HG03103 (cell line): Measurements from ENCODE around the gene EMILIN3.

Experiments used
- ATAC-seq: cut with Tn5 transposase; IDR thresholded peaks from one replicate; pipeline ENCODE4 v1.9.1; 2021; ENCODE audit warnings: low read depth; ENCODE audit not compliant: unreplicated experiment

EMILIN3 gene

GRCh38 chr20:41392871-41393704 is 26.5 kb upstream of the EMILIN3 start:
- ATAC-seq: no peak

DNA sequence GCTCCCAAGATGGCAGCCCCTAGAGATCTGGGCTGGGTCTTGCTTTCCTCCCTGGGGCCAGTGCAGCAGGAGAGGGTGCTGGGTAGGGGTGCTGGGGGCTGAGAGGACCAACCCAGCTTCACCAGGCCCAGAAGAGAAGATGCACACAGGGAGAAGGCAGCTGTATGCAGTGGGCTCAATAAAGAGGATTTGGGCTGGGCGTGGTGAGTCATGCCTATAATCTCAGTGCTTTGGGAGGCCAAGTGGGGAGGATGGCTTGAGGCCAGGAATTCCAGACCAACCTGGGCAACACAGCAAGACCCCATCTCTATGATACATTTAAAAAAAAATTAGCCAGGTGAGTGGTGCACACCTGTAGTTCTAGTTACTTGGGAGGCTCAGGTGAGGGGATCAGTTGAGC is 25.7 kb upstream of the EMILIN3 start:
- no peak for ATAC-seq

GRCh38 chr20:41391587-41392001 is 25.0 kb upstream of the EMILIN3 start:
- no peak for ATAC-seq

- no peak for ATAC-seq
Observed at GRCh38 chr20:41390889-41391288, 24.3 kb upstream of the EMILIN3 start.

GRCh38 chr20:41387444-41387851 is 20.8 kb upstream of the EMILIN3 start:
- ATAC-seq: no peak

- ATAC-seq: no peak
Observed at GRCh38 chr20:41386502-41387427, 20.1 kb upstream of the EMILIN3 start.

- no peak for ATAC-seq
Observed at GRCh38 chr20:41382791-41383305, 16.2 kb upstream of the EMILIN3 start.

- ATAC-seq: no peak
Observed at GRCh38 chr20:41380551-41381193, 14.1 kb upstream of the EMILIN3 start.

- ATAC-seq: no peak
Observed at GRCh38 chr20:41379551-41379950, 12.9 kb upstream of the EMILIN3 start.

GRCh38 chr20:41377275-41377674 is 10.7 kb upstream of the EMILIN3 start:
- no peak for ATAC-seq

- ATAC-seq: no peak
Observed at GRCh38 chr20:41376349-41376748, 9.7 kb upstream of the EMILIN3 start.

DNA sequence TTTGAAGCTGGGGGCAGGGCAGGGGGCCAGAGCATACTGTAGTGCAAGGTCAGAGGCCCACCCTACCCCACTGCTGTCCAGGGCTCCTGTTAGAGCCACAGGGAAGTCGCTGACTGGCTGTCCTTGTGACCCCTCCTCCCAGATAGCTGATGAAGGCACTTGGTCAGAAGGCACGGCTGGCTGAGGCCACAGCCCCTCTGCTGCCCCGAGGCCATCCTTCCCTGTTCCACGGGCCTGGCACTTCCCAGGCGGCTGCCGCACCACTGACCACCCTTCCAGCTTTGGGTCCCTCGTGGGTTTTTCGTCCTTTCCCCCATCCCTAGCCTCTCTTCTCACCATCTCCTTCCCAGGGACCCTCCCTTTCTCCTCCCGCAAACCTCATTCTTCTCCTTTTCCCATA is 9.2 kb upstream of the EMILIN3 start:
- no peak for ATAC-seq

DNA sequence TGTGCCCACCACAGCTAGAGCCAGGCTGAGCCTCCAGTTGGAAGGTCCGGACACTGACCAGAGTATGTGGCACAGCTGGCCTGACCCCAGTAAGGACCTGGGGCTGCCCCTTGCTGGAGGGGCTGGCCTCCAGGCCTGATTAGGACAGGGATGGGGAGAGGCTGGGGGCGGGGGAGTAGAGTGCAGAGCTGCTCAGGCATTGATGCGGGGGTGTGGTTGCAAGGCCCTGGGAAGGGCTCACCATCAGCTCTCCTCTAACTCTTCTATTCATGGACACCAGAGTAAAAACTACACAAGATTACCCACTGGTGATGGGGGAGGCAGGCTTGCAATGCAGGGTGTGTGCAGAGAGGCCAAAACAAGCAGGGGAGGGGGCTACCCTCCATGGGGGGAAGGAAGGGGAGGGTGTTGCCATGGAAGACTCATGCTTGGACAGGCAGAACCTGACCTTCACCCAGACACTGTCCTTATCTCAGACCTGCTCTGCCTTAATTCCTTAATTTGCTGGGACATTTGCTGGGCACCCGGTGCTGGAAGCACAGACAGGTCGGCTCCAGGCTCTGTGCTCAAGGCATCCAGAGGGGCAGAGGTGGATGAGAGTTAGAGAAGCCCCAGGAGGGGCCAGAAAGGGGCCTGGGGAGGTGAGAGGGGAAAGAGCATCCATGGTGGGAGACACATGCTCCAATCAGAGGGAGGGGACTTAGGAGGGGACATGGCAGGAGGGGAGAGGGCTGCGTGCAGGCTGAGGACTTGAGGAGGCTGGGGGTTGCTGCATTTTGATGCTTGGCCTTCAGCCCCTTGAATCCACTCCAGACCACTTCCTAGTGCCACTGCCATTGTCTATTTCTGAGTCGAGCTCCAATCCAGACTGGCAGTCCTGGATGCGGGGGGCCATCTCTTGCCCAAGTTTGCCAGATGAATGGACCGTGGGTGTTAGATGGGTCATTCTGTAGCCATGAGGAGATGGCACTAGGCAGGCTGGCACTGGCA is 7.6 kb upstream of the EMILIN3 start:
- no peak for ATAC-seq

GRCh38 chr20:41373251-41373783 is 6.7 kb upstream of the EMILIN3 start:
- ATAC-seq: no peak

DNA sequence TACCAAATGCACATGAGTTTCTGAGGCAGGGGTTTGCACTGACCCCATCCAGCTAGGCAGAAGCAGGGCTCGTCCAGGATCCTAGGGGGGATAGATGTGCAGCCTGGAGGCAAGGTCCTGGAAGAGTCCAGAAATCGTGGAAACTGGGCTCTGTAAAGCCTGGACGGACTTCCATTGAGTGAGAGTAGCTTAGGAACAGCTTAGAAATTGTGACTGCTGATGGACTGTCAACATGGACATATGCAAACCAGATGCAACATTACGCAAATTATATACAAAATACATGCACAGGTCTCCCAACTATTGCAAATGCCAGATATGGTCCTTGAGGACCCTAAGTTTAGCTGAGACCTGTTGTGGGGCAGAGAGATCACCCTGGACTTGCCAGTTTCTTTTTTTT is 4.8 kb upstream of the EMILIN3 start:
- no peak for ATAC-seq

GRCh38 chr20:41370176-41370575 is 3.6 kb upstream of the EMILIN3 start:
- no peak for ATAC-seq

DNA sequence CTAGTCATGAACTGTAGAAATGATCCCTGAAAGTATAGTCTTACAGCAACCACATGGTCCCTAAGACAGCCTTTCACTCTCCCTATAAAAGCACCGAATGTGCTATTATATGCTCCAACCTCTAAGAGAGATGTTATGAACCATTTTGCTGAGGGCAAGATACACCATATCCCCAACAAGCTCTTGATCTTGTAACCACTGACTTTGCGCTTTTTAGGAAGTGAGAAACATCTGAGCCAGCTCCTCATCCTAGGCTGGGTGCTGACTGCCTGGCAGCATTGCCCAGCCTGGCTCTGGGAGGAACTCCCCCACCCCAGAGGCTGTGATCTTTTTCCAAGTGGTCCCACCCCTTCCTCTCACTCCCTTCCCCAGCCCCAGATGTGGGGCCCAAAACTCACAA is 3.1 kb upstream of the EMILIN3 start:
- ATAC-seq: peak; percentile 45

DNA sequence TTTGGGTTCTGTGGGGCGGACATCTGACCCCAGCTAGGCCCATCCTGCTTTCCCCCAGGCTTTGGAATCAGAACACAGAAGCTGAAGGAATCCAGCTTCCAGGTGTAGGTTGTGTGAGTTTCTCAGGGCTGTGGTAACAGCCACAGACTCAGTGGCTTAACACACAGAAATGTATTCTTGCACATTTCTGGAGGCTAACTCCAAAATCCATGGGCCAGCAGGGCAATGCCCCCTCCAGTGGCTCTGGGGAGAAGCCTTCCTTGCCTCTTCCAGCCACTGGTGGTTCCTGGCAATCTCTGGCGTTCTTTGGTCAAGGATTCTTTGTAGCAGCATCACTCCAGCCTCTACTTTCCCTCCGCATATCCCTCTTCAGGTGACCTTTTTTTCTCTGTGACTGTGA is 1.3 kb upstream of the EMILIN3 start:
- ATAC-seq: no peak

DNA sequence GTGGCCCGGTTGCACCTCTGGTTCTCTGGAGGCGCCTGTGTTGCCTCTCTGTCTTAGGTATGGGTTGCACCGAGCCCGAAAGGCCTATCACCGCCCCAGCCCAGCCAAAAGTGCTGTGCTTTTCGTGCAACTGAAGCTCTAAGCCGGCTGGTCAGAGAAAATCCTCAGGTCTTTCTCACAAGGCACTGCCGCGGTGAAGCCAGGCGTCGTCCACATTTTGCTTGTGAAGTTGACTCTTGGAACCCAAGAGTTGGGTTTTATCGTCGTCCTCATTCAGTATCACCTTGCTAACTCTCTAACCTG is 726 bp upstream of the EMILIN3 start:
- ATAC-seq: no peak
